Omental fat pad (tissue), 4 donors: ENCODE measurements around the gene LHFPL3. TPM values are rescaled to one million over a fixed set of nuclear protein-coding genes. Genes with fewer than 3 reads are reported as not detected.
A peak's percentile ranks its signal among the peaks of the same experiment; 100 is the strongest.

Experiments
- ATAC-seq: fragments of 150-250 bp; one replicate; pipeline ENCODE4 v1.9.1; 2016; ENCODE audit warnings: mild to moderate bottlenecking, moderate library complexity; ENCODE audit not compliant: low FRiP score
- DNase-seq: peaks from one replicate; pipeline ENCODE4 v3.0.0-alpha.2; 2019; ENCODE audit warnings: low spot score
- CTCF ChIP-seq, 3 donors: fragments of 450-650 bp; IDR thresholded peaks; one replicate each; pipeline ENCODE4 v1.5.1; 2016 to 2017; ENCODE audit warnings: antibody characterized with exemption in 3 of 3, mild to moderate bottlenecking in 3 of 3, moderate library complexity in 2 of 3
- total RNA-seq, 4 donors: library from RNA; depleted of rRNA; stranded (reverse); fragments of >200 nt; gene quantifications; one replicate each; pipeline ENCODE4 v1.1.0, GENCODE V29; 2016

LHFPL3 gene
- total RNA-seq, 4 donors from 2014 or later: not detected

GRCh38 chr7:104848138-104848990 is 520.0 kb downstream of the LHFPL3 start:
- TF ChIP-seq CTCF (IDR thresholded peaks at IDR 0.05): peak in 1 of 3 donors; percentile 17
- ATAC-seq: no peak
- peak; percentile 61 for DNase-seq

GRCh38 chr7:104850374-104850773 is 522.0 kb downstream of the LHFPL3 start:
- ATAC-seq (no peak), DNase-seq (no peak)
- TF ChIP-seq CTCF (IDR thresholded peaks at IDR 0.05): no peak

- DNase-seq: no peak
- no peak for TF ChIP-seq CTCF (IDR thresholded peaks at IDR 0.05)
- no peak for ATAC-seq
Measured at GRCh38 chr7:104851268-104851667, 522.9 kb downstream of the LHFPL3 start.

GRCh38 chr7:104852386-104852785 is 524.0 kb downstream of the LHFPL3 start:
- no peak for TF ChIP-seq CTCF (IDR thresholded peaks at IDR 0.05)
- ATAC-seq (no peak), DNase-seq (no peak)

GRCh38 chr7:104855861-104856260 is 527.5 kb downstream of the LHFPL3 start:
- no peak for TF ChIP-seq CTCF (IDR thresholded peaks at IDR 0.05)
- no peak for DNase-seq
- ATAC-seq: no peak

GRCh38 chr7:104857458-104858425 is 529.3 kb downstream of the LHFPL3 start:
- TF ChIP-seq CTCF (IDR thresholded peaks at IDR 0.05): no peak
- ATAC-seq: no peak
- no peak for DNase-seq
